ENCODE results near the gene TACR2. TPM values are rescaled to one million over a fixed set of nuclear protein-coding genes. Genes with fewer than 3 reads are reported as not detected.

The TACR2 gene
- total RNA-seq, 1 donor from 2014 or later: not detected

DNA sequence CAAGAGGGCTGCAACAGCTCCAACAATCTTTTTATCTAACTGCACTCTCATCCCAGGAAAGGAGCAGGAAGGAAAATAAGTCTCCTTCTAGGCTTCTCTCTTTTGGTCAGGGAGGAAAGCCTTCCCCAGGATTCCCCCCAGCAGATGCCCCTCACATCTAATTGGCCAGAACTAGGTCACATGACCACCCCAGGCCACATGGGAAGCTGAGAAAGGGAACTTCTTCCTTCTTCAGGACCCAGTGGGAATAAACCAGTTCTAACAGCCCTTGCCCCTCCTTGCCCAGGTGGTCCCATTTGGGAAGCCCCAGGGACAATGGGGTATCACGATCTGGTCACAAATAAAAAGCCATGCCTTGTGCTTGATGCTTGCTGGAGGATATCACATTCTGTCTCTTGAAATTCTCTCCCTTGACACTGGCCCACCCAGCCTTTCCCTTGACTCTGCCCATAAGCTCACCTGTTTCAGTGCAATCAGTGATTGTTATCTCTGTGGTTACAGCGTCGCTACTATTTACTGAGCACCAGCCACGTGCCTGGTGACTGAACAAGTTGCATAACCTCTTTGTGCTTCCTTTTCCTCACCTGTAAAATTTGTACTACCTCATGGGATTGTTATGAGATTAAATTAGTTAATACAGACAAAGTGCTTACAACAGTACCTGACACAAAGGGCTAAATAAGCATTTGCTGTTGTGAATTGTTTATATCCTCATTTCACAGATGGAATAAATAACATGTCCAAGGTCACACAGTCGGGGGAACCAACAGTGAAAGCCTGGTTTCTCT lies 9.0 kb upstream of the TACR2 start:
- TF ChIP-seq, protein P1, sequence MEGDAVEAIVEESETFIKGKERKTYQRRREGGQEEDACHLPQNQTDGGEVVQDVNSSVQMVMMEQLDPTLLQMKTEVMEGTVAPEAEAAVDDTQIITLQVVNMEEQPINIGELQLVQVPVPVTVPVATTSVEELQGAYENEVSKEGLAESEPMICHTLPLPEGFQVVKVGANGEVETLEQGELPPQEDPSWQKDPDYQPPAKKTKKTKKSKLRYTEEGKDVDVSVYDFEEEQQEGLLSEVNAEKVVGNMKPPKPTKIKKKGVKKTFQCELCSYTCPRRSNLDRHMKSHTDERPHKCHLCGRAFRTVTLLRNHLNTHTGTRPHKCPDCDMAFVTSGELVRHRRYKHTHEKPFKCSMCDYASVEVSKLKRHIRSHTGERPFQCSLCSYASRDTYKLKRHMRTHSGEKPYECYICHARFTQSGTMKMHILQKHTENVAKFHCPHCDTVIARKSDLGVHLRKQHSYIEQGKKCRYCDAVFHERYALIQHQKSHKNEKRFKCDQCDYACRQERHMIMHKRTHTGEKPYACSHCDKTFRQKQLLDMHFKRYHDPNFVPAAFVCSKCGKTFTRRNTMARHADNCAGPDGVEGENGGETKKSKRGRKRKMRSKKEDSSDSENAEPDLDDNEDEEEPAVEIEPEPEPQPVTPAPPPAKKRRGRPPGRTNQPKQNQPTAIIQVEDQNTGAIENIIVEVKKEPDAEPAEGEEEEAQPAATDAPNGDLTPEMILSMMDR (IDR thresholded peaks at IDR 0.05): no peak
- peaks cover 9% of the 10 kb centered on the region for H3K27me3 Mint-ChIP-seq (ENCODE audit: unreplicated experiment)
- no peak for DNase-seq (ENCODE audit: extremely low spot score, unreplicated experiment)
- H3K27ac Mint-ChIP-seq (ENCODE audit: unreplicated experiment): no peak overlapping the region
- H3K4me1 Mint-ChIP-seq (ENCODE audit: unreplicated experiment): no peaks in the 10 kb centered on the region
- H3K4me3 Mint-ChIP-seq (ENCODE audit: unreplicated experiment): no peak overlapping the region
- no peaks in the 10 kb centered on the region for H3K9me3 Mint-ChIP-seq (ENCODE audit: unreplicated experiment)
- H3K36me3 Mint-ChIP-seq (ENCODE audit: unreplicated experiment): no peaks in the 10 kb centered on the region

DNA sequence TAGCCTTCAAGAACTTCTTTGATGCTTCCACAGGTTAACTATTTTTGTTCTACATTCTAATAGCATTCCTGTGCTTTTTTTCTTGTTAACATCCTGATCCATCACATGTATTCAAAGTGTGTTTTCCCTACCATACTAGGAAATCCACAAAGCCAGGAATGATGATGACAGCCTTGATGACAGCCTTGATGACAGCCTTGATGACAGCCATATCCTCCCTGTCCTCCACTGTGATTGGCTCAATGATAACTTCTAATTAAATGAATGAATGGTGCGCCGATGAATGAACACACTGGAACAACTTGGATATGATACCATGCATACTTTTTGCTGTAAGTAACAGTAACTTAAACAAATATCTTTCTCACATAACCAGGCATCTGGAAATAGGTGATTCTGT lies 8.3 kb upstream of the TACR2 start:
- H3K27ac Mint-ChIP-seq (ENCODE audit: unreplicated experiment): no peak overlapping the region
- no peaks in the 10 kb centered on the region for H3K4me1 Mint-ChIP-seq (ENCODE audit: unreplicated experiment)
- H3K4me3 Mint-ChIP-seq (ENCODE audit: unreplicated experiment): no peak overlapping the region
- peaks cover 9% of the 10 kb centered on the region for H3K27me3 Mint-ChIP-seq (ENCODE audit: unreplicated experiment)
- no peak for DNase-seq (ENCODE audit: extremely low spot score, unreplicated experiment)
- no peaks in the 10 kb centered on the region for H3K36me3 Mint-ChIP-seq (ENCODE audit: unreplicated experiment)
- no peaks in the 10 kb centered on the region for H3K9me3 Mint-ChIP-seq (ENCODE audit: unreplicated experiment)
- TF ChIP-seq, protein P1 (IDR thresholded peaks at IDR 0.05): no peak

DNA sequence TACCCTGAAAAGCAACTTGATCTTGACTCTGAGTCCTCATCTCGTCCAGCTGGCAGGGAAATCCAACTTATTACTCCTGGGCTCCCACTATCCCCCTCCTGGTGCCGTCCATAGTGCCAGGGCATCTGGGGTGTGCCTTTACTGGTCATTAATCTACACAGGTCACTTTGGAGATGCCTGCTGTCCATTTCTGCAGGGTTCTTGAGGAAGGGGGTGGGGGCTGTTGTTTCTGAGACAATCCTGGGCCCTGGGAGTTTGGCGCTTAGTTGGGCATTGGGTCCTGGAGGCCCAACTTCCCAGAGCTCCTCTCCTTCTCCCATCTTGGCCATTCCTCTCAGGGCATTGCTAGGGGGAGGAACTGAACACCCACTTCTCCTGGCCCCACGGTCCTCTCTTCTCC lies 6.0 kb upstream of the TACR2 start:
- Mint-ChIP-seq H3K4me3 (ENCODE audit: unreplicated experiment) (no peak overlapping the region), H3K27me3 (ENCODE audit: unreplicated experiment) (peaks cover 9% of the 10 kb centered on the region), H3K4me1 (ENCODE audit: unreplicated experiment) (peaks cover 5% of the 10 kb centered on the region)

DNA sequence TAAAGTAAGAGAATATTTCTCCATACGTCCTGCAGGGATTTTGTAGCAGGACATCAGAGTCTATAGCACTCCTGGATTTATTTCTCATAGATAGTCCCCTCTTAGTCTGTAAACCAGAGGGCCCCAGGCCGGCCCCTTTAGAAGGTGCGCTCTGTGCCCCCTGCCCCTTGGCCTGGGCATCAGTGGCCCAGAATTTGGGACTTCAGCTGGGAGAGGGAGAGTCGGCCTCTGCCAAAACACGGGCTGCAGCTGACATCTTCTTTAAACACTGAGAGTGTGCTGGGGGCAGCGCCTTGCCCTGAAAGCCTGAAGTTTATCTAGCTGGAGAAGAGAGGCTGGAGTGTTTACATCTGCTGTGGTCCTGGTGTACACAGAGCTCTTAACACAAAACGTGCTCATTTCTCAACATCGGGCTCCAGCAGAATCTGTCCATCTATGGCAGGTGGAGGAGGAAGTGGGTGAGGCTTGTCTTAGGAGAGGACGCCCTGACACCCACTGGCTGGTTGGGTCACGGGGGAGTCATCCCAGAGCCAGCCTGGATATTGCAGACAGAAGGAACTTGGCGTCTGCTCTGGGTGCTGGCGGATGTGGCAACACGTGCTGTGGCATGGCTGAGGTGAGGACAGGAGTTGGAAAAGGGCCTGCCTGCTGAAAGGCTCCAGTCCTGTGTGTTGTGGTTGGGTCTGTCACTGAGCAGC lies 5.0 kb upstream of the TACR2 start:
- peaks cover 9% of the 10 kb centered on the region for H3K27me3 Mint-ChIP-seq (ENCODE audit: unreplicated experiment)
- no peaks in the 10 kb centered on the region for H3K36me3 Mint-ChIP-seq (ENCODE audit: unreplicated experiment)
- no peak overlapping the region for H3K4me3 Mint-ChIP-seq (ENCODE audit: unreplicated experiment)
- no peak overlapping the region for H3K27ac Mint-ChIP-seq (ENCODE audit: unreplicated experiment)
- no peak for DNase-seq (ENCODE audit: extremely low spot score, unreplicated experiment)
- TF ChIP-seq, protein P1 (IDR thresholded peaks at IDR 0.05): no peak
- peaks cover 6% of the 10 kb centered on the region for H3K4me1 Mint-ChIP-seq (ENCODE audit: unreplicated experiment)
- no peaks in the 10 kb centered on the region for H3K9me3 Mint-ChIP-seq (ENCODE audit: unreplicated experiment)

More for the DNA sequence above, 6.0 kb upstream of the TACR2 start:
- no peaks in the 10 kb centered on the region for H3K36me3 Mint-ChIP-seq (ENCODE audit: unreplicated experiment)
- DNase-seq (ENCODE audit: extremely low spot score, unreplicated experiment): no peak
- TF ChIP-seq, protein P1 (IDR thresholded peaks at IDR 0.05): no peak
- H3K9me3 Mint-ChIP-seq (ENCODE audit: unreplicated experiment): no peaks in the 10 kb centered on the region
- H3K27ac Mint-ChIP-seq (ENCODE audit: unreplicated experiment): no peak overlapping the region

DNA sequence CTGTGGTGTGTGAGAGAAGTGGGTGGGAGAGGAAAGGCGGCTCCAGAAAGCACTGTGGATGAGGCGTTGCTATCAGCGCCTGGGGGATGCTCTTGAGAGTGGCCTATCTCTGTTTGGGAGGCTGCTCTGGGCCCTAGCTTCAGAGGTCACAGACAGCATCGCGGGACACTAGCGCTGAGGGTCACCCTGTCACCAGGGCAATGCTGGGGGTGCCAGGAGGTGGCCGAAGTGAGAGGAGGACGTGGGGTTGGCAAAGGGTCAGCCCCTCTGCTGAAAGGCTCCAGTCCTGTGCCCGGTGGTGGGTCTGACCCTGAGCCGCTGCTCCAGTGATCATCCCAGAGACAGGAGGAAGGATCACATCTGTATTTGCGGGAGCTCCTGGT lies 3.0 kb upstream of the TACR2 start:
- TF ChIP-seq, protein P1 (IDR thresholded peaks at IDR 0.05): no peak
- Mint-ChIP-seq H3K4me3 (ENCODE audit: unreplicated experiment) (no peak overlapping the region), H3K27me3 (ENCODE audit: unreplicated experiment) (peaks cover 9% of the 10 kb centered on the region), H3K9me3 (ENCODE audit: unreplicated experiment) (no peaks in the 10 kb centered on the region), H3K27ac (ENCODE audit: unreplicated experiment) (no peak overlapping the region), H3K36me3 (ENCODE audit: unreplicated experiment) (no peaks in the 10 kb centered on the region), H3K4me1 (ENCODE audit: unreplicated experiment) (peaks cover 6% of the 10 kb centered on the region)
- peak; percentile 76 for DNase-seq (ENCODE audit: extremely low spot score, unreplicated experiment)
